ENCODE measurements around the gene CENPB. TPM values are rescaled to one million over a fixed set of nuclear protein-coding genes. Genes with fewer than 3 reads are reported as not detected.

The CENPB gene
- total RNA-seq, 1 donor from 2014 or later = 76.2 TPM

DNA sequence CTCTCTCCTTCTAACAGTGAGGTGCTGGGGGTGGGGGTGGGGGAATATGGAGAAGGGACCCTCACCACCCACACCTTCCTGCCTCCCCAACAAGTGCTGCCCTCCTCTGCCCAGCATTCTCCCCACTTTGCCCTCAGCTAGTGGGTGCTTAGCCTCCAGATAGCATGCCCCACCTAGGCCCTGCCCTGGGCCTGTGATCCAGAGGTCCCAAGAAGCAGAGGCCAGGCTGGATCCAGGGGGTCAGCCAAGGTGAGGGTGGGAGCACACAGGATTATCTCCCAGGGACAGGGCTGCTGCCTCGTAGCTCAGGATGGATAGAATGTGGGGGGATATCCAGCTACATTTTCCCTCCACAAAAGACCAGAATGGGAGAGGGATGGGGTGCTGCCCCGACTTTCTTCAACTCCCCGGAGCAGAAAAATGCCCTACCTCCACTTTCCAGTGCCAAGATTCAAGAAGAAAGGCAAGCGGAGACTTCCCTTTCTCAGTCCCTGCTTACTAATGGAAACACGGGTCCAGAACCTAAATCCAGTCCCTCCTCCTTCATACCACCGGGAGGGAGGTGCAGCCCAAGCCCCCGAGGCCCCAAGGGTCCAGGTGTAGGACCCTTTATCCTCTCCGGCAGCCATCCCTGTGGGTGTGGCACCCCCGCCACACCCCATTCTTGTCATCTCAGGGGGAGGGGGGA is 20.0 kb downstream of the CENPB start:
- Histone ChIP-seq H3K27ac (no peak overlapping the region), H3K4me1 (peaks cover 49% of the 10 kb centered on the region), H3K9me3 (no peaks in the 10 kb centered on the region), H3K36me3 (peaks cover 5% of the 10 kb centered on the region), H3K27me3 (ENCODE audit: low read depth) (no peaks in the 10 kb centered on the region), H3K4me3 (peak overlapping the region; percentile 65)
- no peak for TF ChIP-seq CTCF (IDR thresholded peaks at IDR 0.05)
- intact Hi-C loops (cut with DNase I) = no loop called here
- peak; percentile 42 for DNase-seq
- ATAC-seq = no peak

- H3K27me3 ChIP-seq (ENCODE audit: low read depth) = no peaks in the 10 kb centered on the region
- H3K36me3 ChIP-seq = peaks cover 5% of the 10 kb centered on the region
- H3K27ac ChIP-seq = no peak overlapping the region
- DNase-seq (peak; percentile 48), ATAC-seq (no peak)
- no peaks in the 10 kb centered on the region for H3K9me3 ChIP-seq
- H3K4me3 ChIP-seq = no peak overlapping the region
- TF ChIP-seq CTCF (IDR thresholded peaks at IDR 0.05) = no peak
- intact Hi-C loops (cut with DNase I) = no loop called here
- peaks cover 49% of the 10 kb centered on the region for H3K4me1 ChIP-seq
Observed at GRCh38 chr20:3765171-3765882, 21.2 kb downstream of the CENPB start.

GRCh38 chr20:3764659-3765058 is 21.9 kb downstream of the CENPB start:
- no peak for ATAC-seq
- Histone ChIP-seq H3K9me3 (no peaks in the 10 kb centered on the region), H3K4me1 (peaks cover 49% of the 10 kb centered on the region), H3K36me3 (peaks cover 5% of the 10 kb centered on the region), H3K27ac (no peak overlapping the region), H3K27me3 (ENCODE audit: low read depth) (no peaks in the 10 kb centered on the region), H3K4me3 (no peak overlapping the region)
- TF ChIP-seq CTCF (IDR thresholded peaks at IDR 0.05) = no peak
- peak; percentile 32 for DNase-seq
- intact Hi-C loops (cut with DNase I) = no loop called here

DNA sequence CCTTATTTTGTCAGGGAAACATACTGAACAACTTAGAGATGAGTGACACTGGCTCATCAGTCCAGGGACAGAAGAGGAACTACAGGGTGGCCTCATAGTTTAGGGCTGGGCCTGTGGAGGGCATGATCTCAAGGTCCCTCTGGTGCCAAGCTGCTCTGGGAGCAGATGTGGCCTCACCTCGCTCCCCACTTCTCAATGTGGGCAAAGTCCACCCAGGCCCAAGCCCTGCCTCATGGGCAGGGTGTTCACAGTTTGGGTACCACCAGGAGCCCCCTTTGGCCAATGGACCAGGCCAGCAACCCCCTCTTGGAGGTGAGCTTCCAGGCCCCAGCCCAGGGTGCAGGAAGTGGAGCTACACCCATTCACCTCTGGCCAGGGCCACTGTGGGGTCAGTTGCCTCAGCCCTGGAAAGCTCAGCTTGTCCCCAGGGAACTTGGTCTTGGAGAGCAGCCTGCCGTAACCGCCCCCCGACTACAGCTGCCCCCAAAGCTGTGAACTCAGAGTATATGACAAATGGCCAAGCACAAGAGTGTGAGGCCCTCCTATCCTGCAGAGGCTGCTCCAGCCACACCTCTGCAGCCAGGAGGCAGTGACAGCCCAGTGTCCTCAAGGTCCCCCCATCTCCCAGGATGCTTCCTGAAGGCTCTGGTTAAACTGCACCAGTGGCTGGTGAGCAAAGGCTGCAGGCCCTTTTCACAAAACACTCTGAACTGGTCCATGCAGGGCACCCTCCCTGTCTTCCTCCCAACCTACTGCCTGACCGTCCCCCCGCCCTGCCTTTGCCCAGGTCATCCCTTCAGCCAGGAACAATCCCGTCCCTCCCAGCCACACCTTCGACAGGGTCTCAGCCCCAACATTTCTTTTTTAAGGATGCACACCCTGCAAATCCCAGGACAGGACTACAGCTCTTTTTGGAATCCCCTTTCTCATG is 22.6 kb downstream of the CENPB start:
- no peak for TF ChIP-seq CTCF (IDR thresholded peaks at IDR 0.05)
- Histone ChIP-seq H3K27me3 (ENCODE audit: low read depth) (no peaks in the 10 kb centered on the region), H3K9me3 (no peaks in the 10 kb centered on the region), H3K4me1 (peaks cover 47% of the 10 kb centered on the region), H3K4me3 (no peak overlapping the region), H3K27ac (no peak overlapping the region), H3K36me3 (peaks cover 5% of the 10 kb centered on the region)
- intact Hi-C loops (cut with DNase I) = no loop called here
- ATAC-seq (no peak), DNase-seq (peak; percentile 35)

DNA sequence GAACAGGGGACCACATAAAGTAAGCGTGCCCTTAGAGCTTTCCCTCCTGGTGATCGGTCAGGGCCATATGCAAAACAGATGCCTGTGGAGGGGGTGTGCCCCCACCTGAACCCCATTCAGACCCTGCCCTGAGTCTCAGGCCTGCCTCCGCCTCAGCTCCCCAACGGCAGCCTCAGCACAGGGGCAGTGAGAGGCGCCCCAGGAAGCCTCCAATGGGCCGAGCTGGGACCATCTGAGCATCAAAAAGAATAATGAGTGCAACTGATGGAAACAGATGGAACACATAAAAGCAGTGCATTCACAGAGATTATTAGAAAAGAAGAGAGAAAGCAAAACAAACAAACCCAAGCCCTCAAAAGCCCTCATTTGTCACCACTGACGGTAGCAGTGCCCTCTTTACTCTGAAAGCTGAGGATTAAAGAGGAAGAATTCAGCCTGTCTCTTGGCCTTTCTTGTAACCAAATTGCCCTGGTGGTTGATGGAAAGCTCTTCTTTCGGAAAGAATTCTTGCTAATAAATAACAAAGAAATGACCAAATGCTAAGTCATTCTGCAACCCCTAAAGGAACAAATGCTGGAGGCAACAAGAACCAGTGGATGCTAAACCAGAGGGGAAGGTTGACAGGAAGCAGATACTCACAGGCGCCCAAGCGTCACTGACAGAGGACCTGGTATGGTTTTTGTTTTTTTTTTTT is 25.7 kb downstream of the CENPB start:
- no peaks in the 10 kb centered on the region for H3K27me3 ChIP-seq (ENCODE audit: low read depth)
- no peaks in the 10 kb centered on the region for H3K9me3 ChIP-seq
- H3K27ac ChIP-seq = no peak overlapping the region
- DNase-seq (no peak), ATAC-seq (no peak)
- H3K4me3 ChIP-seq = no peak overlapping the region
- no peak for TF ChIP-seq CTCF (IDR thresholded peaks at IDR 0.05)
- peaks cover 24% of the 10 kb centered on the region for H3K4me1 ChIP-seq
- intact Hi-C loops (cut with DNase I) = no loop called here
- H3K36me3 ChIP-seq = peaks cover 13% of the 10 kb centered on the region

Data from lower lobe of right lung (tissue), 2 donors.